HCT116 (cell line): ENCODE measurements around the gene ICAM1.

Experiments used
- CTCF ChIP-seq, 3 experiments: fragments of 200-600 bp in 1 of 3; sonication (generic) in 1 of 3; IDR thresholded peaks in 2 of 3; conservative IDR thresholded peaks in 1 of 3; 2 replicates each; pipeline ENCODE4 v1.5.1; 2012 to 2017; ENCODE audit warnings: low read depth in 2 of 3, low read length in 2 of 3, antibody characterized with exemption in 1 of 3, borderline replicate concordance in 1 of 3, control low read depth in 1 of 3, mild to moderate bottlenecking in 1 of 3, mixed read lengths in 1 of 3, mixed run types in 1 of 3, moderate library complexity in 1 of 3; ENCODE audit not compliant: insufficient read depth in 1 of 3
- POLR2AphosphoS5 ChIP-seq: IDR thresholded peaks from 2 replicates; pipeline ENCODE4 v1.6.1; 2011; ENCODE audit warnings: mild to moderate bottlenecking, low read depth, low read length, moderate library complexity
- RAD21 ChIP-seq: IDR thresholded peaks from 2 replicates; pipeline ENCODE4 v1.6.1; 2012; ENCODE audit warnings: low read depth, mild to moderate bottlenecking
- SRF ChIP-seq: IDR thresholded peaks from 2 replicates; pipeline ENCODE4 v1.6.1; 2012; ENCODE audit warnings: low read depth
- TCF7L2 ChIP-seq: IDR thresholded peaks from 2 replicates; pipeline ENCODE4 v1.7.0; 2011; ENCODE audit warnings: borderline replicate concordance, inconsistent platforms; ENCODE audit not compliant: insufficient read depth, insufficient read length; ENCODE audit errors: extremely low read depth
- ZFX ChIP-seq: fragments of 450-650 bp; IDR thresholded peaks from 2 replicates; pipeline ENCODE4 v1.6.1; 2017

DNA sequence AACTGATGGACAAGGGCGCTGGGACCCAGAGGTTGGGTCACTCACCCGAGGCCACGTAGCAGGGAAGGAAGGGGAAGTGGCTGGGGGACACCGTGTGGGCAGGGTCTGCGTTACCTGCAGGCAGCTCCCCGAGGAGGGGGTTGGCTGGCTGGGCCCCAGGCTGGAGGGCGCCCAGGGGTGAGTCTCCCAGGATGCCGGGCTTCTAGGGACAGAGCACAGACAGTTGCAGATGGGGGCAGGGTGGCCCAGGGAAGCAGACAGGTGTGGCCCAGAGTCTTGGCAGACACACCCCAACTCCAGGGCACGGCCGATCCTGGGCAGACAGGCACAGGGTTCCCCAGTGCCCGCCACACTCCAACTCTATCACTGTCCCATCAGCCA is 50.5 kb downstream of the ICAM1 start:
- TF ChIP-seq CTCF (IDR thresholded peaks at IDR 0.05 in 2 of 3, conservative IDR thresholded peaks at IDR 0.05 in 1 of 3; ENCODE audit: borderline replicate concordance in 1 of 3, insufficient read depth in 1 of 3, low read depth in 2 of 3, low read length in 2 of 3) (no peak), ZFX (no peak), TCF7L2 (no peak), SRF (no peak), POLR2AphosphoS5 (no peak), RAD21 (no peak)
